Measurements from ENCODE around the gene SFXN5.
"Not testable (repeated sequence)": the region's sequence is repeated elsewhere in the genome, so short reads cannot be mapped to it uniquely, and the experiment has no call there.

SFXN5 gene

DNA sequence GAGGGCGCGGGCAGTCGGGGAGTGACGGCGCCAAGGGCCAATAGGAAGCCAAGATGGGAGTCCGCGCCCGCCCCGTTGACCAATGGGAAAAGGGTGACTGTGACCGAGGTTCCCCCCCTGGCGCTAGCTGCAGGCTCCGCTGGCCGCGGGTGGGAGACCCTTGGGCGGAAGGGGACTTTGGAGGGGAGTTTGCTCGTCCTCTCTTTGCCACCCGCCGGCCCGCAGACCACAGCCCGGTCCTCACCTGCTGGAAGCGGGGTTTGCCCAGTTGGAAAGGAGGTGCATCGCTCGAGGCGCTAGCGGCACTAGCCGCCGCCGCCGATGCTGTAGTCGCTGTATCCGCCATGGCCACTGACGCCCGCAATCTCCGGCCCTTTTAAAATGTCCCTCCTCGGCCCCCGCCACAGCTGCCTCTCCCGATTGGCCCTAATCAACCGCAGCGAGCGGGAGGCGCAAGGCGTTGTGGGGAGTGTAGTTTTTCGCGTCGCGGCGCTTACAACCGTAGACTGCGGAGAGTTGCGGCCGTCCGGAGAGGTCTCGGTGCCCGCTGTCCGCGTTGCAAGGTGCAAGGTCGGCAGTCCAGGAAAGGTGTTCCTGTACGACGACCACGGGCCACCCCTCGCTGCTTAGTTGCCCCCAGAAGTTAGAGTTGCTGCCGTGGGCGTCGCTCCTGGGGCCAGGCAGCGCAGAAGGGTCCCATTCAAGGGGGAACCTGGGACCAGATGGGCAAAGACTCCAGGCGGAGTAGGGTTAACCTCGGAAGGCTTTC, at the start of gene SFXN5:
TSS of gene SFXN5 (minus strand) at position 353 of the 769 bp plus-strand sequence. CDS start at position 346, 7 bp downstream.
- no peaks in the 10 kb centered on the region for H3K9me3 Mint-ChIP-seq
- peak within 1 kb of the TSS; percentile 93 for H3K4me3 Mint-ChIP-seq
- peaks cover 28% of the 10 kb centered on the region for H3K4me1 Mint-ChIP-seq
- peaks cover 16% of the 10 kb centered on the region for H3K36me3 Mint-ChIP-seq (ENCODE audit: insufficient read depth)
- H3K27ac Mint-ChIP-seq (ENCODE audit: low read depth): peak within 1 kb of the TSS; percentile 92
- DNase-seq (ENCODE audit: low spot score in 2 of 2) (peak; percentile 88 to 96), ATAC-seq (replicated peaks; ENCODE audit: extremely low read depth, poor library complexity, severe bottlenecking) (peak; percentile 91)
- no peaks in the 10 kb centered on the region for H3K27me3 Mint-ChIP-seq

GRCh38 chr2:73119611-73120239, 48.2 kb upstream of the SFXN5 start:
- H3K27me3 Mint-ChIP-seq; ATAC-seq (replicated peaks; ENCODE audit: extremely low read depth, poor library complexity, severe bottlenecking); H3K9me3 Mint-ChIP-seq; H3K36me3 Mint-ChIP-seq (ENCODE audit: insufficient read depth); H3K4me3 Mint-ChIP-seq; H3K27ac Mint-ChIP-seq (ENCODE audit: low read depth); DNase-seq (ENCODE audit: low spot score in 2 of 2); H3K4me1 Mint-ChIP-seq: not testable (repeated sequence)

GRCh38 chr2:73117441-73117840, 45.9 kb upstream of the SFXN5 start:
- DNase-seq (ENCODE audit: low spot score in 2 of 2) (no peak), ATAC-seq (replicated peaks; ENCODE audit: extremely low read depth, poor library complexity, severe bottlenecking) (no peak)
- no peaks in the 10 kb centered on the region for H3K4me1 Mint-ChIP-seq
- no peak overlapping the region for H3K27ac Mint-ChIP-seq (ENCODE audit: low read depth)
- H3K27me3 Mint-ChIP-seq: no peaks in the 10 kb centered on the region
- no peaks in the 10 kb centered on the region for H3K9me3 Mint-ChIP-seq
- no peak overlapping the region for H3K4me3 Mint-ChIP-seq
- peaks cover 3% of the 10 kb centered on the region for H3K36me3 Mint-ChIP-seq (ENCODE audit: insufficient read depth)

DNA sequence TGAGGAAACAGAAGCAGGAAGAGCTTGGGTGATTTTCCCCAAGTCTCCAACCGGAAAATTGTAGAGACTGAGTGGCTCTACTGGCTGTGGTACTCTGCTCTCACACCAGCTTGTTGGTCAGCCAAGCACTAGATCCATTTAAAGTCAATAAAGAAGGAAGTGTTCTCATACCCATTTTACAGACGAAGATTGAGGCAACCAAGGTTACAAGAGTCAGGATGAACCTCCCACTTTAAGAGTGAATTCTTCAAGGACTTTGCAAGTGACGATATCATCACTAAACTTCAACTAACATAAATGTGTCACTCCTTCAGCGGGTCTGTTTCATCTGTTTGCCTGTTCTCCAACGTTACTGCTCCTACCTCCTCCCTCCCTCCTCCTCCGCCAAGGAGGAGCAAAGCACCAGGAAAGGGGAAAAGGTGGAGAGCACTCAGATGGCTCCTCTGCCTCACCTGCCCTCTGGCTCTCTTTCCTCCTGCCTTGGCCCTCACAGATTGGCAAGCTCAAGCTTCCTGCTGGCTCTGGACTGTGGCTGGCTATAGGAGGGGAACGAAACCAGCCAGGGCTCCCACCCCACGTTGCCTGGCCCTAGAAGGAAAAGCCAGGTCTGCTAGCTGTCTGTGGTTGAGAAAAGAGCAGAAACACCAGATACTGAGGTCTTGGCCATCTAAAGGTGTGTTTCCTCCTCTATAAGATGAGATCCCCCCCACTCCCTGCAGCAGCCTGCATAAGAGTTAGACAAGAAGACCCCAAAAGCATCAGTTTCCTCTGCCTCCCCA, 44.9 kb upstream of the SFXN5 start:
- DNase-seq (ENCODE audit: low spot score in 2 of 2) (no peak), ATAC-seq (replicated peaks; ENCODE audit: extremely low read depth, poor library complexity, severe bottlenecking) (no peak)
- Mint-ChIP-seq H3K4me3 (no peak overlapping the region), H3K27ac (ENCODE audit: low read depth) (no peak overlapping the region), H3K9me3 (no peaks in the 10 kb centered on the region), H3K36me3 (ENCODE audit: insufficient read depth) (peaks cover 5% of the 10 kb centered on the region), H3K27me3 (no peaks in the 10 kb centered on the region), H3K4me1 (peaks cover 6% of the 10 kb centered on the region)

DNA sequence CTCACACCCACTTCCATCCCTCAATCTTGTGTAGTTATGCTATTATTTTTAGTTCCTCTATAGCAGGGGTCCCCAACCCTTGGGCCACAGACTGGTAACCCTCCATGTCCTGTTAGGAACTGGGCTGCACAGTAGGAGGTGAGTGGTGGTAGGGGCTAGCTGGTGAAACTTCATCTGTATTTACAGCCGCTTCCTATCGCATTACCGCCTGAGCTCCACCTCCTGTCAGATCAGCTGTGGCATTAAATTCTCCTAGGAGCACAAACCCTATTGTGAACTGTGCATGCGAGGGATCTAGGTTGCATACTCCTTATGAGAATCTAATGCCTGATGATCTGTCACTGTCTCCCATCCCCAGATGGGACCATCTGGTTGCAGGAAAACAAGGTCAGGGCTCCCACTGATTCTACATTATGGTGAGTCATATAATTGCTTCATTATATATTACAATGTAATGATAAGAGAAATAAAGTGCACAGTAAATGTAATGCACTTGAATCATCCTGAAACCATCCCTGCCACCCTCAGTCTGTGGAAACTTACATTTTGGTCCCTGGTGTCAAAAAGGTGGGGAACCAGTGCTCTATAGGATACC, 42.9 kb upstream of the SFXN5 start:
- Mint-ChIP-seq H3K9me3 (no peaks in the 10 kb centered on the region), H3K36me3 (ENCODE audit: insufficient read depth) (peaks cover 5% of the 10 kb centered on the region), H3K4me3 (peak overlapping the region; percentile 66), H3K27me3 (no peaks in the 10 kb centered on the region), H3K27ac (ENCODE audit: low read depth) (no peak overlapping the region), H3K4me1 (peaks cover 22% of the 10 kb centered on the region)
- DNase-seq (ENCODE audit: low spot score in 2 of 2) (no peak), ATAC-seq (replicated peaks; ENCODE audit: extremely low read depth, poor library complexity, severe bottlenecking) (no peak)

GRCh38 chr2:73112913-73113854, 41.7 kb upstream of the SFXN5 start, which contains the start of gene RAB11FIP5:
Gene RAB11FIP5, minus strand, starts transcription at chr2:73112948. Its CDS starts 171 bp downstream, at chr2:73112777.
- Mint-ChIP-seq H3K27ac (ENCODE audit: low read depth) (peak within 1 kb of the TSS; percentile 67), H3K4me1 (peaks cover 27% of the 10 kb centered on the region)

GRCh38 chr2:73112026-73112912, 40.8 kb upstream of the SFXN5 start:
- peak; percentile 29 for ATAC-seq (replicated peaks; ENCODE audit: extremely low read depth, poor library complexity, severe bottlenecking)
- H3K27me3 Mint-ChIP-seq: no peaks in the 10 kb centered on the region
- no peaks in the 10 kb centered on the region for H3K9me3 Mint-ChIP-seq
- H3K4me1 Mint-ChIP-seq: peaks cover 36% of the 10 kb centered on the region
- H3K27ac Mint-ChIP-seq (ENCODE audit: low read depth): peak overlapping the region; percentile 67
- peaks cover 5% of the 10 kb centered on the region for H3K36me3 Mint-ChIP-seq (ENCODE audit: insufficient read depth)
- H3K4me3 Mint-ChIP-seq: peak overlapping the region; percentile 73
- DNase-seq (ENCODE audit: low spot score in 2 of 2): no peak

More at GRCh38 chr2:73112913-73113854, 41.7 kb upstream of the SFXN5 start, which contains the start of gene RAB11FIP5:
- Mint-ChIP-seq H3K9me3 (no peaks in the 10 kb centered on the region), H3K4me3 (peak within 1 kb of the TSS; percentile 73), H3K27me3 (no peaks in the 10 kb centered on the region), H3K36me3 (ENCODE audit: insufficient read depth) (peaks cover 5% of the 10 kb centered on the region)
- ATAC-seq (replicated peaks; ENCODE audit: extremely low read depth, poor library complexity, severe bottlenecking) (peak; percentile 86), DNase-seq (ENCODE audit: low spot score in 2 of 2) (peak; percentile 60 to 62)

DNA sequence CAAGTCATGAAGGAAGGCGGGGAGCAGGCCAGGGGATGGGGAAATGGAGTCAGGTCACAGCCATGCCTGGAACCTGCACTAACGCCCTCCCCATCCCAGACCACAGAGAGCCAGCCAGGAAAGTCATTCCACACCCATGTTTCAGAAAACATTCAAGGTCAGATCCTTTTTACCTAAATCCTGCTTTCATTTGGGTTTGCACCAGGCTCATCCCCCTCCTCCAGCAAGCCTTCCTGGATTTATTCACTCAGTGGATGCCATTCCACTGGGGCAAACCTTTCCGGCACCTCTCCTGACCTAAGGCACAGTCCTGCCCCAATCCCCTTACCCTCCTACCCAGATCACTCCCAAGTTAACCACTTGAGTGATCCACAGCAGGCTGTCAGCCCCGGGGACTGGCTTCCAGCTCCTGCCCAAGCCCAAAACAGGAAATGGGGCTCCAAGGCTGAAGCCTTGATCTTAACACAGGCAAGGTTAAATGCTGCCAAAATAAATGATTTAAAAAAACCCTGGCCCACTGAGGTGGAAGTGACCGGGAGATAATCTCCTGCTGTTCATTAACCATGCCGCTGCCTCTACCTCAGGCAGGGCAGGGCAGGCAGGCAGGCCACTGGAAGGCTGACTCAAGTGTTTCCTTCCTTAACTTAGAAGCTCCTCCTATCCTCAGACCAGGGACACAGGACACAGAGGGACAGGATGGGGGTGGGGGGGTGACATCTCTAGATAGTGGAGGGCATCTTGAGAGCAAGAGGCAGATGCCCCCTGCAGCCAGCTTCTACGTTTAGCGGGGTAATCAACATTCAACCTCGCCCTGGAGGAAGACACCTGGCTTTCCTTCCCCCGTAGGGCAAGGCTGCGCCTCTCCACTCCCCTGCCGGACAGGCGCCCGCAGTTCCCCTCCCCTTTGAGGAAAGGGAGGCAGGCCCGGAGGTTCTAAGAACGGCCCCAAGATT, 39.8 kb upstream of the SFXN5 start:
- Mint-ChIP-seq H3K27ac (ENCODE audit: low read depth) (peak overlapping the region; percentile 67), H3K27me3 (no peaks in the 10 kb centered on the region), H3K4me3 (peak overlapping the region; percentile 73), H3K36me3 (ENCODE audit: insufficient read depth) (peaks cover 5% of the 10 kb centered on the region), H3K9me3 (no peaks in the 10 kb centered on the region), H3K4me1 (peaks cover 45% of the 10 kb centered on the region)
- DNase-seq (ENCODE audit: low spot score in 2 of 2) (no peak), ATAC-seq (replicated peaks; ENCODE audit: extremely low read depth, poor library complexity, severe bottlenecking) (no peak)

DNA sequence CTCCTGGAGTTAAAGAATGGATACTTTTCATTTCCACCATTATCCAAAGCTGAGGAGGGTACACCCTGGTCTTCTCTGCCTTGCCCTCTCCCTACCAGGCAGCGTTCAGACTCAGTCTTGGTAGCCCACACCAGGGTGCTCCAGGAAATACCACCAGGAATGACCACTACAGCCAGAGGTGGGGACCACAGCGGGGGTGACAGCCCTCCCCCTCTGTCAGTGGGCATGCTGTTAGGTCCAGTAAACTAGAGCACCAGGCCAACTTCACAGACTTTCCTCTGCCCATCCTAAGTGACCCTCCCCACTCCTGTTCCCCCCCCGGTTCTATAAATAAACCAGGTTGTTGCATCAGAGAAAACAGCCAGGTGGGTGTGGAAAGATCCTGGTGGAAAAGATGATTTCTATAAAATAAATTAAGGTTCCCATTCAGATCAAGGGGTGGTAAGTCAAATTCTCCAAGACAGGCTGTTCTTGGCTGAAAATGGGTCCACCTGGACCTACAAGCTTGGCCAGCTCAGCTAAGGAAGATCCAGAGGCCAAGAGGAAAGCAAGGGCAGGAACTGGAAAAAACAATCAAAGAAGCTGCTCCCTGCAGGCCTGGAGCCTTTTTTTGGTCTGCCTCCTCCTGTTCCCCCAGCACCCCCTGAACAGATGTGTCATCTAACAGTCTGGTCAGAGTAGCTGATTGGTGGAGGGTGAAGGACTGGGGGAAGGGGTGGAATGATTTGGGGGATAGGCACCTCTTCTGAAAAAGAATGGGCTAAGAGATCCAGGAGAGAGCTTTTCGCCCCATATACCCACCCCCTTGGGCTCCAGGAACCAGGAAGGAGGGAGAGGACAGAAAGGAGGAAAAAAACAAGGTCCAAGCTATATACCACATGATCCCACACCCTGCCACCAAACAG, 38.9 kb upstream of the SFXN5 start:
- Mint-ChIP-seq H3K36me3 (ENCODE audit: insufficient read depth) (peaks cover 5% of the 10 kb centered on the region), H3K27ac (ENCODE audit: low read depth) (no peak overlapping the region), H3K4me1 (peaks cover 45% of the 10 kb centered on the region), H3K27me3 (no peaks in the 10 kb centered on the region), H3K9me3 (no peaks in the 10 kb centered on the region), H3K4me3 (peak overlapping the region; percentile 73)
- DNase-seq (ENCODE audit: low spot score in 2 of 2) (no peak), ATAC-seq (replicated peaks; ENCODE audit: extremely low read depth, poor library complexity, severe bottlenecking) (no peak)
